Endodermal cell (in vitro differentiated cells): ENCODE results near the gene U2AF2. TPM values are rescaled to one million over a fixed set of nuclear protein-coding genes. Genes with fewer than 3 reads are reported as not detected.
A peak's percentile ranks its signal among the peaks of the same experiment; 100 is the strongest.

Experiments
- DNase-seq: peaks from one replicate; pipeline ENCODE4 v3.0.0-alpha.2; 2017
- H3K27ac ChIP-seq: 2 replicates; pipeline ENCODE4 v1.5.1; 2013; ENCODE audit warnings: mild to moderate bottlenecking, low read depth, low read length, moderate library complexity
- H3K27me3 ChIP-seq: 2 replicates; pipeline ENCODE4 v1.6.1; 2013; ENCODE audit warnings: mild to moderate bottlenecking, low read length, moderate library complexity; ENCODE audit not compliant: insufficient read depth, control insufficient read depth, poor library complexity, severe bottlenecking
- H3K36me3 ChIP-seq: 2 replicates; pipeline ENCODE4 v1.7.0; 2013; ENCODE audit warnings: mild to moderate bottlenecking, low read length, moderate library complexity; ENCODE audit not compliant: control insufficient read depth, insufficient read depth
- H3K4me1 ChIP-seq: one replicate; pipeline ENCODE4 v1.7.0; 2013; ENCODE audit warnings: low read length; ENCODE audit not compliant: control insufficient read depth, insufficient read depth
- H3K4me3 ChIP-seq: 2 replicates; pipeline ENCODE4 v1.5.1; 2013; ENCODE audit warnings: mild to moderate bottlenecking, low read length, moderate library complexity
- H3K9ac ChIP-seq: 2 replicates; pipeline ENCODE4 v1.6.1; 2013; ENCODE audit warnings: mild to moderate bottlenecking, low read length, moderate library complexity; ENCODE audit not compliant: poor library complexity, severe bottlenecking; ENCODE audit errors: extremely low read depth
- H3K9me3 ChIP-seq: 2 replicates; pipeline ENCODE4 v1.6.1; 2013; ENCODE audit warnings: mild to moderate bottlenecking, low read length, moderate library complexity; ENCODE audit not compliant: control insufficient read depth
- H3K27ac Mint-ChIP-seq: 2 replicates; pipeline ENCODE4 v1.8.0; 2020; ENCODE audit warnings: mixed read lengths
- H3K27me3 Mint-ChIP-seq: 2 replicates; pipeline ENCODE4 v1.8.0; 2021; ENCODE audit warnings: mild to moderate bottlenecking, mixed read lengths; ENCODE audit not compliant: insufficient read depth
- H3K36me3 Mint-ChIP-seq: 2 replicates; pipeline ENCODE4 v1.8.0; 2020; ENCODE audit warnings: low read depth, mixed read lengths
- H3K4me1 Mint-ChIP-seq: 2 replicates; pipeline ENCODE4 v1.8.0; 2020; ENCODE audit warnings: mixed read lengths
- H3K4me3 Mint-ChIP-seq: 2 replicates; pipeline ENCODE4 v1.8.0; 2020; ENCODE audit warnings: mild to moderate bottlenecking, moderate library complexity, mixed read lengths
- H3K9me3 Mint-ChIP-seq: 2 replicates; pipeline ENCODE4 v1.8.0; 2020; ENCODE audit warnings: mild to moderate bottlenecking, mixed read lengths
- WGBS, 2 experiments: methylation state at CpG; one replicate each; pipeline versions ENCODE4 v1.1.5 to v1.1.7; 2013; ENCODE audit warnings: missing lambda C conversion rate in 2 of 2, mixed read lengths in 1 of 2; ENCODE audit not compliant: insufficient coverage in 1 of 2, insufficient read length in 1 of 2; 5-methylcytosine and 5-hydroxymethylcytosine counted together
- total RNA-seq, 2 donors: library from RNA; stranded (reverse); fragmentation: NEBNext Ultra II Directional in 1 of 2; extraction: Animal tissue kit (Norgen Biotek cat#: 25700) in 1 of 2; gene quantifications; 2 replicates in 1 of 2; 3 replicates in 1 of 2; pipeline ENCODE4 v1.2.1, GENCODE V29; 2021
- TF ChIP-seq, protein P1 (sequence below): fragments of 200-600 bp; sonication (generic); conservative IDR thresholded peaks from 2 replicates; pipeline ENCODE4 v1.5.0; 2021; ENCODE audit warnings: antibody characterized with exemption, mild to moderate bottlenecking

Gene U2AF2
- total RNA-seq, 2 donors from 2014 or later: 264 to 293 TPM

DNA sequence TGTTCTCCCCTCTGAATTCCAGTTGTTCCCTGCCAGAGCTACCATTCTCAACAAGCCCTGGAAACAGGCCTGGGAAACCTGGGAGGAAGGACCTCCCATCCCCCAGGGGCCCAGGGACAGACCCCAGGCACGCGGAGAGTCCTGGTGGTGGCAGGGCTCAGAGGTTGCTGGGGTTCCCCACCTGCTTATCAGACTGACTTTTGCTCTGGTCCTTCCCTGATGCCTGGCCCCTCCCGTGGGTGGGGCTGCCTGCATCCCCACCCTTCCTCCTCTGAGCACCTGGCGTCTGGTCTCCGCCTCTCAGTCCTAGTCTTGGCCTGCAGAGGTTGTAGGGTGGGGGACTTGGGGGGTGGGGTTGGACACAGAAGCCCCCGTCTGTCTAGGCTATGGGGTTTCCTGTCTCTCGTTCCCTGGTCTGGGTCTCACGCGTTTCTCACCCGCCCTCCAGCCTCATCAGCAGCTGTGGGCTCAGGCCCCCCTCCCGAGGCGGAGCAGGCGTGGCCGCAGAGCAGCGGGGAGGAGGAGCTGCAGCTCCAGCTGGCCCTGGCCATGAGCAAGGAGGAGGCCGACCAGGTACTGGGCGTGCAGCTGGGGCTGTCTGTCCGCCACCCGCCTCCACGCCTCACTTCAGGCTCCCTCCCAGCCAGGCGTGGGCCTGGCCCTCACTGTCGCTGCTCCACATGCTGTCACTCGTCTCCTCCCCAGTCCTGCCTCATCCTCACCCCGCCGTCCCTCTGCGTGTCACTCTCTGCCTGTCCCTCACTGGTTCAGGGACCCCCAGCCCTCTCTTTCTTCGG is 33.8 kb downstream of the U2AF2 start:
- Mint-ChIP-seq H3K27ac (no peak overlapping the region), H3K9me3 (no peaks in the 10 kb centered on the region), H3K27me3 (no peaks in the 10 kb centered on the region), H3K4me1 (peaks cover 12% of the 10 kb centered on the region), H3K4me3 (no peak overlapping the region), H3K36me3 (peaks cover 39% of the 10 kb centered on the region)
- peaks cover 34% of the 10 kb centered on the region for H3K36me3 ChIP-seq
- peaks cover 9% of the 10 kb centered on the region for H3K4me1 ChIP-seq
- no peak for DNase-seq
- H3K4me3 ChIP-seq: no peak overlapping the region
- H3K9me3 ChIP-seq: no peaks in the 10 kb centered on the region
- TF ChIP-seq, protein P1, sequence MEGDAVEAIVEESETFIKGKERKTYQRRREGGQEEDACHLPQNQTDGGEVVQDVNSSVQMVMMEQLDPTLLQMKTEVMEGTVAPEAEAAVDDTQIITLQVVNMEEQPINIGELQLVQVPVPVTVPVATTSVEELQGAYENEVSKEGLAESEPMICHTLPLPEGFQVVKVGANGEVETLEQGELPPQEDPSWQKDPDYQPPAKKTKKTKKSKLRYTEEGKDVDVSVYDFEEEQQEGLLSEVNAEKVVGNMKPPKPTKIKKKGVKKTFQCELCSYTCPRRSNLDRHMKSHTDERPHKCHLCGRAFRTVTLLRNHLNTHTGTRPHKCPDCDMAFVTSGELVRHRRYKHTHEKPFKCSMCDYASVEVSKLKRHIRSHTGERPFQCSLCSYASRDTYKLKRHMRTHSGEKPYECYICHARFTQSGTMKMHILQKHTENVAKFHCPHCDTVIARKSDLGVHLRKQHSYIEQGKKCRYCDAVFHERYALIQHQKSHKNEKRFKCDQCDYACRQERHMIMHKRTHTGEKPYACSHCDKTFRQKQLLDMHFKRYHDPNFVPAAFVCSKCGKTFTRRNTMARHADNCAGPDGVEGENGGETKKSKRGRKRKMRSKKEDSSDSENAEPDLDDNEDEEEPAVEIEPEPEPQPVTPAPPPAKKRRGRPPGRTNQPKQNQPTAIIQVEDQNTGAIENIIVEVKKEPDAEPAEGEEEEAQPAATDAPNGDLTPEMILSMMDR: no peak
- no peak overlapping the region for H3K9ac ChIP-seq
- H3K27me3 ChIP-seq: no peaks in the 10 kb centered on the region
- H3K27ac ChIP-seq: peak overlapping the region; percentile 44
- WGBS, 2 experiments: 92 to 94% methylated on average over 14 to 27 of the region's 27 CpGs

DNA sequence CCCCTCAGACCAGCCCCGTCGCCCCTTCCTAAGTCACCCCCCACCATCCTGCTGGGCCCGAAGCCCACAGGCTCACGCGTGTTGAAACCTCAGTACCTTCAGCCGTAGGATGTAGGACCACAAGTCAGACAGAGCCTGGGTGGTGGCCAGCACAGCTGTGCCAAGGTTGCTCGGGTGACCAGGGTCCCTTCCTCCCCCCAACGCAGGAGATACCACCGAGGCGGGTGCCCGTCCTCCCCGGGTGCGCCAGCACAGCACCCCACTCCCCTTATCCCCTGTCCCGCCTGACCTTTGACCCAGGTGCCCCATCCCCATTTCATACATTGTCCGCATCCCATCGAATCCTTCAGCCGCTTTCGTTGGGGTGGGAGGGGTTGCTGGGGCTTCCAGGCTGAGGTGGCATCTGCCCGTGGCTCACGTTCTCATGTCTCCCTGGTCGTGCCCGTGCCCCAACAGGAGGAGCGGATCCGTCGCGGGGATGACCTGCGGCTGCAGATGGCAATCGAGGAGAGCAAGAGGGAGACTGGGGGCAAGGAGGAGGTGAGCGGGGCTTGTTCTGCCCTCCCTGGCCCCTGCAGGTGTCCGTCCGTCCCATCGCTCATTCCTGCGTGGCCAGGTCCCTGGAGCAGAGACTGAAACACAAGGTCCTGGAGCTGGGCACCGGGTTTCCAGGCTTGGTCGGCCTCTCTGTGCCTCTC is 34.7 kb downstream of the U2AF2 start:
- WGBS, 2 experiments: 97 to 100% methylated on average over 8 to 35 of the region's 35 CpGs
- Mint-ChIP-seq H3K4me1 (peaks cover 2% of the 10 kb centered on the region), H3K36me3 (peaks cover 42% of the 10 kb centered on the region), H3K4me3 (no peak overlapping the region), H3K9me3 (no peaks in the 10 kb centered on the region), H3K27ac (no peak overlapping the region), H3K27me3 (no peaks in the 10 kb centered on the region)
- no peak overlapping the region for H3K27ac ChIP-seq
- no peak for DNase-seq
- H3K36me3 ChIP-seq: peaks cover 43% of the 10 kb centered on the region
- no peaks in the 10 kb centered on the region for H3K27me3 ChIP-seq
- no peak overlapping the region for H3K4me3 ChIP-seq
- H3K9me3 ChIP-seq: no peaks in the 10 kb centered on the region
- TF ChIP-seq, protein P1: no peak
- no peak overlapping the region for H3K9ac ChIP-seq
- no peaks in the 10 kb centered on the region for H3K4me1 ChIP-seq

DNA sequence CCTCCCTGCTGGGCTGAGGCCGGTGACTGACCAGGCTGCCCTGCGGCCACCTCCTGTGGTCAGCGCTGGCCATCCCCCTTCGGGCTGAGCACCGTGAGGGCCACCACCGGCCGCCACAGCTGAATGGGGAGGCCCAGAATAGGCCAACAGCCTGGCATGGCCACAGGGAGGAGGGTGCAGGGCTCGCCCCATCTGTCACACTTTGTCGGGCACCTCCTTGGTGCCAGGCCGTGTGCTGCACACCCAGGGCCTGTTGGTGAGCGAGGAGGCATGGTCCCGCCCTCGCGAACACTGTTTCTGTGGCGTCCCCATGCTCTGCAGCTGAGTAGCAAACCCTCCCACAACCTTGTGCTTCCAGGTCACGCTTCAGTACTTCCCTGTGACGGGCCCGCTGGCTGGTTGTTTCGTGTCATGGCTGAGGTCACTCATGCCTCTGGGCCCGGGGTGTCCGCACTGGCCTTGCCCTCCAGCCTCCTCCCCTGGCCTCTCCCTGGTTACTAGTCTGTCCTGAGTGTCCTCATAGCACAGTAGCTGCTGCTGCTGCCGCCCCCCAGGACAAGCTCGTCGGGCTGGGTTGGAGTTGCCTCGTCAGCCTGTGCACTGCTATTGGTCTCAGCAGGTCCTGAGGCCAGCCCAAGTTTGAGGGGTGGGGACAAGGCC is 35.4 kb downstream of the U2AF2 start:
- H3K9ac ChIP-seq: no peak overlapping the region
- 94 to 96% methylated on average over 19 to 25 of the region's 25 CpGs for WGBS, 2 experiments
- H3K27ac ChIP-seq: no peak overlapping the region
- DNase-seq: no peak
- H3K9me3 ChIP-seq: no peaks in the 10 kb centered on the region
- no peaks in the 10 kb centered on the region for H3K4me1 ChIP-seq
- Mint-ChIP-seq H3K27ac (no peak overlapping the region), H3K9me3 (no peaks in the 10 kb centered on the region), H3K4me1 (no peaks in the 10 kb centered on the region), H3K4me3 (no peak overlapping the region), H3K36me3 (peaks cover 35% of the 10 kb centered on the region), H3K27me3 (no peaks in the 10 kb centered on the region)
- TF ChIP-seq, protein P1: no peak
- no peaks in the 10 kb centered on the region for H3K27me3 ChIP-seq
- no peak overlapping the region for H3K4me3 ChIP-seq
- H3K36me3 ChIP-seq: peaks cover 46% of the 10 kb centered on the region
